H1 (cell line): ENCODE measurements around the gene PAPSS2. TPM values are rescaled to one million over a fixed set of nuclear protein-coding genes. Genes with fewer than 3 reads are reported as not detected.

ENCODE experiments used
- CTCF ChIA-PET: fragments of 300-600 bp; sonication (Branson Sonifier 250); formaldehyde crosslinking; loops from one replicate; lab custom pipeline; 2021; ENCODE audit not compliant: partially characterized antibody; lab: Charles Lee
- POLR2A ChIA-PET: fragments of 300-600 bp; sonication (Branson Sonifier 250); formaldehyde crosslinking; loops from one replicate; lab custom pipeline; 2021; ENCODE audit warnings: inconsistent platforms; ENCODE audit not compliant: partially characterized antibody; lab: Charles Lee
- DNase-seq, 2 experiments: peaks; one replicate each; pipeline versions ENCODE4 v3.0.0 to v3.0.0-alpha.2; 2010 to 2022; ENCODE audit warnings: low spot score in 2 of 2, low read depth in 1 of 2, mixed read lengths in 1 of 2
- FAIRE-seq: peaks from 2 replicates; lab custom pipeline; 2011; peaks lifted over from hg19 to GRCh38; lab: Jason Lieb, UNC
- H2AFZ ChIP-seq: 2 replicates; pipeline ENCODE4 v1.8.1; 2012; ENCODE audit warnings: low read length, inconsistent platforms
- H2AK5ac ChIP-seq: 2 replicates; pipeline ENCODE4 v1.6.1; 2013; ENCODE audit warnings: low read depth, low read length
- H2BK120ac ChIP-seq: replicated peaks from 2 replicates; pipeline ENCODE3; 2013; ENCODE audit warnings: low read depth, low read length, inconsistent platforms
- H2BK12ac ChIP-seq: 2 replicates; pipeline ENCODE4 v1.6.1; 2013; ENCODE audit warnings: low read depth, low read length
- H2BK15ac ChIP-seq: 2 replicates; pipeline ENCODE4 v1.6.1; 2013; ENCODE audit warnings: low read length
- H2BK20ac ChIP-seq: 2 replicates; pipeline ENCODE4 v1.6.1; 2013; ENCODE audit warnings: low read length
- H2BK5ac ChIP-seq: 2 replicates; pipeline ENCODE4 v1.6.1; 2013; ENCODE audit warnings: low read depth, low read length
- H3K14ac ChIP-seq: 2 replicates; pipeline ENCODE4 v1.6.1; 2013; ENCODE audit warnings: inconsistent platforms; ENCODE audit not compliant: insufficient read length
- H3K18ac ChIP-seq: 2 replicates; pipeline ENCODE4 v1.6.1; 2013; ENCODE audit warnings: low read length; ENCODE audit errors: extremely low read depth
- H3K23ac ChIP-seq: 2 replicates; pipeline ENCODE4 v1.6.1; 2013; ENCODE audit warnings: inconsistent platforms; ENCODE audit not compliant: insufficient read length
- H3K23me2 ChIP-seq: 2 replicates; pipeline ENCODE4 v1.6.1; 2013; ENCODE audit warnings: low read depth, low read length
- H3K27ac ChIP-seq: 2 replicates; pipeline ENCODE4 v1.6.1; 2011; ENCODE audit warnings: low read depth, low read length, inconsistent platforms
- H3K27me3 ChIP-seq, 4 experiments: replicated peaks in 1 of 4; 1 replicate in 1 of 4; 2 replicates in 3 of 4; pipeline versions ENCODE4 v1.6.1 to v1.8.1; 2011 to 2013; ENCODE audit warnings: low read length in 3 of 4, mild to moderate bottlenecking in 3 of 4, inconsistent platforms in 2 of 4, mixed read lengths in 2 of 4, moderate library complexity in 1 of 4; ENCODE audit not compliant: control insufficient read depth in 3 of 4, insufficient read depth in 3 of 4; ENCODE audit errors: extremely low read depth in 1 of 4
- H3K36me3 ChIP-seq, 4 experiments: 2 replicates each; pipeline versions ENCODE4 v1.6.1 to v1.8.1; 2011 to 2013; ENCODE audit warnings: mild to moderate bottlenecking in 4 of 4, low read length in 3 of 4, moderate library complexity in 2 of 4, control low read depth in 1 of 4, inconsistent platforms in 1 of 4; ENCODE audit not compliant: insufficient read depth in 4 of 4, control insufficient read depth in 2 of 4
- H3K4ac ChIP-seq: replicated peaks from 2 replicates; pipeline ENCODE3; 2013; ENCODE audit warnings: low read length, low read depth, mixed read lengths, inconsistent platforms; ENCODE audit not compliant: insufficient read length
- H3K4me1 ChIP-seq, 4 experiments: replicated peaks in 1 of 4; 1 replicate in 1 of 4; 2 replicates in 3 of 4; pipeline versions ENCODE4 v1.6.1 to v1.8.1; 2011 to 2013; ENCODE audit warnings: low read length in 3 of 4, inconsistent platforms in 2 of 4, mixed read lengths in 1 of 4; ENCODE audit not compliant: insufficient read depth in 4 of 4, control insufficient read depth in 3 of 4
- H3K4me2 ChIP-seq, 2 experiments: 2 replicates each; pipeline versions ENCODE4 v1.6.1 to v1.8.1; 2011 to 2013; ENCODE audit warnings: low read depth in 2 of 2, low read length in 2 of 2, control low read depth in 1 of 2, inconsistent platforms in 1 of 2, mild to moderate bottlenecking in 1 of 2; ENCODE audit not compliant: insufficient read depth in 1 of 2
- H3K4me3 ChIP-seq, 4 experiments: fragments of 200-600, 300-600 bp in 1 of 4; sonication (generic), shearing (Covaris generic), sonication (Bioruptor Twin) in 1 of 4; 2 replicates each; pipeline versions ENCODE4 v1.5.1 to v1.8.1; 2011 to 2016; ENCODE audit warnings: low read length in 4 of 4, low read depth in 3 of 4, control low read depth in 2 of 4, inconsistent platforms in 2 of 4, mild to moderate bottlenecking in 2 of 4, mixed read lengths in 1 of 4, moderate library complexity in 1 of 4; ENCODE audit not compliant: insufficient read depth in 2 of 4; ENCODE audit errors: extremely low read depth in 1 of 4
- H3K56ac ChIP-seq: replicated peaks from 2 replicates; pipeline ENCODE3; 2013; ENCODE audit warnings: low read depth, mild to moderate bottlenecking, mixed read lengths, low read length, inconsistent platforms; ENCODE audit not compliant: insufficient read length
- H3K79me1 ChIP-seq: 2 replicates; pipeline ENCODE4 v1.6.1; 2013; ENCODE audit warnings: low read depth, low read length, control low read depth
- H3K79me2 ChIP-seq, 2 experiments: 2 replicates each; pipeline versions ENCODE4 v1.6.1 to v1.8.1; 2012 to 2013; ENCODE audit warnings: low read length in 2 of 2, mild to moderate bottlenecking in 2 of 2, inconsistent platforms in 1 of 2; ENCODE audit not compliant: insufficient read depth in 2 of 2, control insufficient read depth in 1 of 2
- H3K9ac ChIP-seq, 4 experiments: replicated peaks in 1 of 4; 1 replicate in 1 of 4; 2 replicates in 3 of 4; pipeline versions ENCODE4 v1.6.1 to v1.8.1; 2011 to 2013; ENCODE audit warnings: low read depth in 3 of 4, low read length in 3 of 4, control low read depth in 2 of 4, mild to moderate bottlenecking in 2 of 4, moderate library complexity in 2 of 4, inconsistent platforms in 1 of 4; ENCODE audit errors: extremely low read depth in 1 of 4
- H3K9me3 ChIP-seq, 2 experiments: 2 replicates each; pipeline versions ENCODE4 v1.6.1 to v1.8.1; 2012 to 2013; ENCODE audit warnings: mild to moderate bottlenecking in 2 of 2, moderate library complexity in 2 of 2, control low read depth in 1 of 2, inconsistent platforms in 1 of 2, low read depth in 1 of 2, low read length in 1 of 2, mixed read lengths in 1 of 2; ENCODE audit not compliant: insufficient read depth in 2 of 2
- H4K20me1 ChIP-seq, 2 experiments: replicated peaks in 1 of 2; 2 replicates each; pipeline versions ENCODE3 to v1.8.1; 2011 to 2013; ENCODE audit warnings: inconsistent platforms in 2 of 2, low read length in 2 of 2, mild to moderate bottlenecking in 1 of 2; ENCODE audit not compliant: insufficient read depth in 2 of 2, control insufficient read depth in 1 of 2
- H4K5ac ChIP-seq: 2 replicates; pipeline ENCODE4 v1.6.1; 2013; ENCODE audit warnings: low read length, low read depth, mixed read lengths, inconsistent platforms; ENCODE audit not compliant: insufficient read length
- H4K8ac ChIP-seq: 2 replicates; pipeline ENCODE4 v1.8.0; 2013; ENCODE audit warnings: mild to moderate bottlenecking, moderate library complexity, low read length, inconsistent platforms; ENCODE audit not compliant: insufficient read depth; ENCODE audit errors: extremely low read depth
- H4K91ac ChIP-seq: replicated peaks from 2 replicates; pipeline ENCODE3; 2013; ENCODE audit warnings: low read length, mixed read lengths, inconsistent platforms; ENCODE audit not compliant: insufficient read length
- CEBPB ChIP-seq: IDR thresholded peaks from 2 replicates; pipeline ENCODE4 v1.6.1; 2012; ENCODE audit warnings: low read depth, low read length
- CHD2 ChIP-seq: IDR thresholded peaks from 2 replicates; pipeline ENCODE4 v1.6.1; 2012; ENCODE audit warnings: low read length, improper control_type of control experiment
- CREB1 ChIP-seq: IDR thresholded peaks from 2 replicates; pipeline ENCODE4 v1.6.1; 2012; ENCODE audit warnings: inconsistent platforms
- CTBP2 ChIP-seq: IDR thresholded peaks from 2 replicates; pipeline ENCODE4 v1.7.0; 2011; ENCODE audit warnings: borderline replicate concordance, mild to moderate bottlenecking, moderate library complexity, mixed read lengths, low read length; ENCODE audit not compliant: insufficient read depth, insufficient read length
- GTF2F1 ChIP-seq: IDR thresholded peaks from 2 replicates; pipeline ENCODE4 v1.6.1; 2012; ENCODE audit warnings: low read depth, low read length, improper control_type of control experiment, borderline replicate concordance
- HDAC2 ChIP-seq, 2 experiments: fragments of 300-600 bp in 1 of 2; sonication (generic) in 1 of 2; IDR thresholded peaks; 2 replicates each; pipeline ENCODE4 v1.6.1; 2011 to 2012; ENCODE audit warnings: low read depth in 2 of 2, low read length in 2 of 2, mild to moderate bottlenecking in 2 of 2, moderate library complexity in 2 of 2, borderline replicate concordance in 1 of 2, inconsistent platforms in 1 of 2
- KDM1A ChIP-seq: fragments of 200-600, 300-600 bp; sonication (generic); IDR thresholded peaks from 2 replicates; pipeline ENCODE4 v1.7.1; 2016; ENCODE audit warnings: mild to moderate bottlenecking, low read length, borderline replicate concordance
- MAFK ChIP-seq: IDR thresholded peaks from 2 replicates; pipeline ENCODE4 v1.6.1; 2012; ENCODE audit warnings: low read depth, mild to moderate bottlenecking, improper control_type of control experiment, low read length
- POLR2AphosphoS5 ChIP-seq: IDR thresholded peaks from 2 replicates; pipeline ENCODE4 v1.6.1; 2011; ENCODE audit warnings: low read depth, low read length
- POU5F1 ChIP-seq: IDR thresholded peaks from 2 replicates; pipeline ENCODE4 v1.6.1; 2011; ENCODE audit warnings: low read depth, mild to moderate bottlenecking, low read length, moderate library complexity
- RAD21 ChIP-seq, 2 experiments: IDR thresholded peaks in 1 of 2; conservative IDR thresholded peaks in 1 of 2; 2 replicates each; pipeline ENCODE4 v1.6.1; 2011; ENCODE audit warnings: low read depth in 2 of 2, low read length in 2 of 2, improper control_type of control experiment in 1 of 2, inconsistent platforms in 1 of 2, mild to moderate bottlenecking in 1 of 2, moderate library complexity in 1 of 2
- RNF2 ChIP-seq: fragments of 200-900, 300-1000 bp; sonication (generic); IDR thresholded peaks from 2 replicates; pipeline ENCODE4 v1.7.1; 2016; ENCODE audit warnings: borderline replicate concordance, low read depth, mild to moderate bottlenecking, antibody characterized with exemption, low read length; ENCODE audit not compliant: poor library complexity, severe bottlenecking; ENCODE audit errors: missing control alignments
- TAF1 ChIP-seq: IDR thresholded peaks from 2 replicates; pipeline ENCODE4 v1.6.1; 2011; ENCODE audit warnings: mild to moderate bottlenecking, low read depth, low read length
- ZNF274 ChIP-seq: IDR thresholded peaks from 2 replicates; pipeline ENCODE4 v1.7.0; 2012; ENCODE audit warnings: low read length, borderline replicate concordance; ENCODE audit errors: extremely low read depth
- WGBS, 2 experiments: shearing (Covaris generic) in 1 of 2; methylation state at CpG; one replicate each; pipeline versions ENCODE4 v1.1.6 to v1.1.7; 2013 to 2015; ENCODE audit warnings: low lambda C conversion rate in 2 of 2, mixed read lengths in 2 of 2, inconsistent platforms in 1 of 2, low coverage in 1 of 2, missing lambda C conversion rate in 1 of 2; ENCODE audit not compliant: insufficient replicate concordance in 2 of 2, insufficient coverage in 1 of 2, insufficient read length in 1 of 2; ENCODE audit errors: extremely low coverage in 1 of 2, missing lambda C conversion rate in 1 of 2; 5-methylcytosine and 5-hydroxymethylcytosine counted together
- polyA plus RNA-seq, 7 experiments: library from polyadenylated mRNA; depleted of rRNA in 3 of 7; stranded (reverse) in 5 of 7; unstranded in 2 of 7; fragments of >200 nt in 5 of 7; fragments of 200-250 nt in 2 of 7; gene quantifications; 1 replicate in 5 of 7; 2 replicates in 1 of 7; 4 replicates in 1 of 7; pipeline versions ENCODE4 v1.2.1 to v1.2.3, GENCODE V29; 2011 to 2013; ENCODE audit warnings: missing spikeins in 2 of 7, mixed read lengths in 2 of 7
- total RNA-seq: library from RNA; stranded (reverse); fragmentation: NEBNext Ultra II Directional; extraction: Animal tissue kit (Norgen Biotek cat#: 25700); gene quantifications from 2 replicates; pipeline ENCODE4 v1.2.1, GENCODE V29; 2021

The PAPSS2 gene
- total and polyA plus RNA-seq, 2 of the 8 experiments (the other 6 are each of a cell fraction or from before 2014, with no cell fraction given) = 7.6 to 20.2 TPM

- 81% methylated on average over 3 of the region's 3 CpGs; no CpG with 5 or more reads in 1 of the 2 experiments for WGBS, 2 experiments
- no peak overlapping the region for H3K23ac ChIP-seq
- no peak overlapping the region for H4K5ac ChIP-seq
- no peak overlapping the region for H3K9ac ChIP-seq
- H2BK20ac ChIP-seq = no peak overlapping the region
- DNase-seq (no peak), FAIRE-seq (no peak)
- no peak overlapping the region for H3K4me2 ChIP-seq
- peaks cover 0 to 7% of the 10 kb centered on the region in 2 experiments; a peak in 1 of 4 replicates for H3K79me2 ChIP-seq
- H2AK5ac ChIP-seq = no peak overlapping the region
- no peak overlapping the region for H4K8ac ChIP-seq
- peaks cover 0 to 1% of the 10 kb centered on the region in 2 experiments; a peak in 1 of 4 replicates for H3K9me3 ChIP-seq
- H4K91ac ChIP-seq = peak overlapping the region; percentile 76
- no peaks in the 10 kb centered on the region for H3K27me3 ChIP-seq
- CTCF ChIA-PET = interaction anchor here (0.6 kb wide), 1 partner anchor 16 kb away, joined by 3 read pairs; no protein-coding TSS in a partner anchor
- no peak overlapping the region for H2BK12ac ChIP-seq
- no peak overlapping the region for H3K4ac ChIP-seq
- H3K56ac ChIP-seq = no peak overlapping the region
- no peak overlapping the region for H2AFZ ChIP-seq
- H2BK120ac ChIP-seq = no peak overlapping the region
- H3K4me1 ChIP-seq = peaks cover 0 to 5% (median 0%) of the 10 kb centered on the region in 4 experiments; a peak in 2 of 7 replicates
- no peak overlapping the region for H3K14ac ChIP-seq
- H3K27ac ChIP-seq = no peak overlapping the region
- no peak overlapping the region for H3K4me3 ChIP-seq
- H2BK15ac ChIP-seq = no peak overlapping the region
- no peaks in the 10 kb centered on the region; the same call in none of the 2 replicates for H3K79me1 ChIP-seq
- H3K36me3 ChIP-seq = peaks cover 0 to 30% (median 6%) of the 10 kb centered on the region in 4 experiments; a peak in 4 of 8 replicates
- no peaks in the 10 kb centered on the region for H3K23me2 ChIP-seq
- POLR2A ChIA-PET = no interaction called here
- H4K20me1 ChIP-seq = peaks cover 0 to 2% of the 10 kb centered on the region in 2 experiments
- no peak overlapping the region for H2BK5ac ChIP-seq
- no peak overlapping the region for H3K18ac ChIP-seq
- no peak for TF ChIP-seq CTBP2
- TF ChIP-seq MAFK = no peak
- no peak for TF ChIP-seq RAD21 (IDR thresholded peaks at IDR 0.05 in 1 of 2, conservative IDR thresholded peaks at IDR 0.05 in 1 of 2; ENCODE audit: low read depth in 2 of 2, low read length in 2 of 2)
- TF ChIP-seq ZNF274 = no peak
- no peak for TF ChIP-seq POU5F1
- TF ChIP-seq CEBPB = no peak
- no peak for TF ChIP-seq GTF2F1
- TF ChIP-seq KDM1A = no peak
- TF ChIP-seq CREB1 = no peak
- no peak for TF ChIP-seq HDAC2 (IDR thresholded peaks at IDR 0.05; ENCODE audit: borderline replicate concordance in 1 of 2, low read depth in 2 of 2, low read length in 2 of 2)
- no peak for TF ChIP-seq RNF2
- TF ChIP-seq CHD2 = no peak
- TF ChIP-seq POLR2AphosphoS5 = no peak
- TF ChIP-seq TAF1 = no peak
Observed at GRCh38 chr10:87794285-87794684, 134.6 kb downstream of the PAPSS2 start.
